CD4-positive, alpha-beta memory T cell (primary cell): ENCODE measurements around the gene SLC4A9. TPM values are rescaled to one million over a fixed set of nuclear protein-coding genes. Genes with fewer than 3 reads are reported as not detected.
"Not testable (repeated sequence)": the region's sequence is repeated elsewhere in the genome, so short reads cannot be mapped to it uniquely, and the experiment has no call there.

Experiments
- CTCF ChIA-PET: fragments of 350-600 bp; sonication (Branson Sonifier 250); formaldehyde crosslinking; loops from one replicate; lab custom pipeline; 2021; ENCODE audit warnings: inconsistent platforms; ENCODE audit not compliant: partially characterized antibody; lab: Charles Lee
- POLR2A ChIA-PET: fragments of 350-600 bp; sonication (Branson Sonifier 250); formaldehyde crosslinking; loops from one replicate; lab custom pipeline; 2021; ENCODE audit not compliant: partially characterized antibody; lab: Charles Lee
- DNase-seq, 5 donors: peaks; one replicate each; pipeline versions ENCODE4 v3.0.0 to v3.0.0-alpha.2; 2020 to 2022; ENCODE audit warnings: mixed read lengths in 1 of 5
- H3K27ac ChIP-seq: one replicate; pipeline ENCODE4 v1.7.0; 2013; ENCODE audit warnings: low read depth, low read length
- H3K27me3 ChIP-seq: 2 replicates; pipeline ENCODE4 v1.7.0; 2013; ENCODE audit warnings: mild to moderate bottlenecking, low read length, moderate library complexity; ENCODE audit not compliant: insufficient read depth
- H3K36me3 ChIP-seq: 2 replicates; pipeline ENCODE4 v1.7.0; 2013; ENCODE audit warnings: mild to moderate bottlenecking, low read length, moderate library complexity; ENCODE audit not compliant: insufficient read depth
- H3K4me1 ChIP-seq: 2 replicates; pipeline ENCODE4 v1.7.0; 2013; ENCODE audit warnings: mild to moderate bottlenecking, low read length, moderate library complexity; ENCODE audit not compliant: insufficient read depth
- H3K4me3 ChIP-seq, 2 donors: one replicate each; pipeline ENCODE4 v1.7.0; 2013; ENCODE audit warnings: low read length in 2 of 2, mild to moderate bottlenecking in 1 of 2
- H3K9me3 ChIP-seq, 2 donors: one replicate each; pipeline ENCODE4 v1.7.0; 2013; ENCODE audit warnings: low read length in 2 of 2, control low read depth in 1 of 2; ENCODE audit not compliant: control insufficient read depth in 1 of 2
- H3K27ac Mint-ChIP-seq, 7 donors: one replicate each; pipeline ENCODE4 v1.8.0; 2020 to 2021; ENCODE audit warnings: mixed read lengths in 7 of 7, mild to moderate bottlenecking in 6 of 7, inconsistent platforms in 3 of 7, moderate library complexity in 3 of 7
- H3K27me3 Mint-ChIP-seq, 2 donors: one replicate each; pipeline ENCODE4 v1.8.0; 2020 to 2021; ENCODE audit warnings: mixed read lengths in 2 of 2
- H3K36me3 Mint-ChIP-seq, 2 donors: one replicate each; pipeline ENCODE4 v1.8.0; 2020 to 2021; ENCODE audit warnings: mixed read lengths in 2 of 2, inconsistent platforms in 1 of 2, mild to moderate bottlenecking in 1 of 2
- H3K4me1 Mint-ChIP-seq, 4 donors: one replicate each; pipeline ENCODE4 v1.8.0; 2020 to 2021; ENCODE audit warnings: mixed read lengths in 4 of 4, mild to moderate bottlenecking in 1 of 4
- H3K4me3 Mint-ChIP-seq, 8 donors: one replicate each; pipeline ENCODE4 v1.8.0; 2020 to 2021; ENCODE audit warnings: mixed read lengths in 8 of 8, mild to moderate bottlenecking in 7 of 8, moderate library complexity in 6 of 8, inconsistent platforms in 3 of 8
- H3K9me3 Mint-ChIP-seq, 8 donors: one replicate each; pipeline ENCODE4 v1.8.0; 2020 to 2021; ENCODE audit warnings: mixed read lengths in 8 of 8, mild to moderate bottlenecking in 5 of 8, inconsistent platforms in 3 of 8, moderate library complexity in 1 of 8
- intact Hi-C: fragments of 100-400 bp; cut with micrococcal nuclease; formaldehyde crosslinking; loops from one replicate; pipeline ENCODE4 v1.15.1; 2023
- polyA plus RNA-seq, 2 donors: library from polyadenylated mRNA; unstranded; fragments of 300-500 nt; fragmentation: Illumina TruSeq; gene quantifications; one replicate each; pipeline ENCODE4 v1.2.3, GENCODE V29; 2021
- total RNA-seq, 2 experiments: library from RNA; stranded (reverse); gene quantifications; one replicate each; pipeline ENCODE4 v1.2.3, GENCODE V29; 2021

Gene SLC4A9
- total and polyA plus RNA-seq, 4 experiments from 2014 or later: not detected

DNA sequence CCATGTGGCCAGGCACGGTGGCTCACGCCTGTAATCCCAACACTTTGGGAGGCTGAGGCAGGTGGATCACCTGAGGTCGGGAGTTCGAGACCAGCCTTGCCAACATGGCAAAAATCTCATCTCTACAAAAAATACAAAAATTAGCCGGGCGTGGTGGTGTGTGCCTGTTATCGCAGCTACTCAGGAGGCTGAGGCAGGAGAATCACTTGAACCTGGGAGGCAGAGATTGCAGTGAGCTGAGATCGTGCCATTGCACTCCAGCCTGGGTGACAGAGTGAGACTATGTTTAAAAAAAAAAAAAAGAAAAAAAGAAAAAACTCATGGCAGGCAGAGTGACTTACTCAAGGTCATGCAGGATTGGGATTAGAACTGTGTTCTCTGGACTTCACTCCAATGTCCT, 16.1 kb upstream of the SLC4A9 start:
- intact Hi-C loops, H3K9me3 ChIP-seq, H3K4me3 ChIP-seq, H3K9me3 Mint-ChIP-seq, DNase-seq, POLR2A ChIA-PET, H3K27ac ChIP-seq, H3K36me3 ChIP-seq, H3K36me3 Mint-ChIP-seq, H3K27me3 ChIP-seq, H3K27me3 Mint-ChIP-seq: not testable (repeated sequence)
- Mint-ChIP-seq H3K4me3 (peak overlapping the region in 3 of 8 donors; percentile 38 to 72 (median 59)), H3K4me1 (peaks cover 26 to 62% (median 39%) of the 10 kb centered on the region in 4 donors), H3K27ac (peak overlapping the region in 5 of 7 donors; percentile 63 to 85 (median 71))
- CTCF ChIA-PET: interaction anchor here (1.6 to 16.4 kb wide), 3 partner anchors 8 to 98 kb away, joined by 3 to 518 read pairs (median 12); no protein-coding TSS in a partner anchor
- peaks cover 44% of the 10 kb centered on the region for H3K4me1 ChIP-seq

DNA sequence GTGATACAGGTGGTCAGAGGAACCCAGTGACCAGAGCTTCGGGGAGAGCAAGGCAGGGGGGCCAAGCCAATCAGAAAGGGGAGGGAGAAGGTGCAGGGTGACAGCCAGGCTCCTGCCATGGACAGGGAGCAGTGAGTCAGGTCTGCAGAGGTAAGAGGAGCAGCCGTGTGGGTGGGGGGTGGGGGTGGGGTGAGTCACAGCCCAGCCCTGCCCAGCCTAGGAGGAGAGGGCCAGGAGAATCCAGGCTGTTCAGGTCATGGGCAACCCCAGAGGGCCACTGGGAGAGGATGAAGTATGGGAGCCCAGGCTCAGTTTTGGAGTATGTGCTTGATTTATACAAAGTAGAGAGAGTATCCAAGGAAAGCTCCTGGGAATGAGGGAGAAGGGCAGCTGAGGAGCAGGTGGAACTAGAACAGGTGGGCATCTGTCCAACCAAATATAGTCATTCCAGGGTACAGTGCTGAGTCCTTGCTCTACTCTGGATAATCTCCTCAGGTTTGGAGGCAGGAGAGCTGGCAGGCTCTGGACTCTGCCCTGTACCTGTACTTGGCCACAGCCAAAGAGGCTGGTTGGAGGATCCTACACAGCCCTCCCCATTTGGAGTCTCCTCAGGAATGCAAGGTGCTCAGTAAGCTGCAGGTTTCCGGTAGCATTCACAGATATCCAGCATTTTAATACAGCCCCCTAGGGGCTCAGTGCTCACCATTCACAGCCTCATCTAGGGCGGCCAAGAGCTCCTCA, 15.1 kb upstream of the SLC4A9 start:
- peaks cover 26 to 62% (median 39%) of the 10 kb centered on the region in 4 donors for H3K4me1 Mint-ChIP-seq
- no peaks in the 10 kb centered on the region for H3K36me3 Mint-ChIP-seq
- intact Hi-C loops: loop anchor here (5.0 kb wide), 1 partner anchor 43 kb away; the partner anchor contains the start of gene PFDN1
- no peak overlapping the region for H3K27ac ChIP-seq
- POLR2A ChIA-PET: interaction anchor here (0.9 to 1.8 kb wide), 2 partner anchors 42 to 93 kb away, joined by 3 to 11 read pairs; partner anchors contain the start of gene PFDN1
- H3K4me1 ChIP-seq: peaks cover 44% of the 10 kb centered on the region
- no peaks in the 10 kb centered on the region for H3K27me3 ChIP-seq
- H3K27ac Mint-ChIP-seq: peak overlapping the region in 4 of 7 donors; percentile 43 to 82 (median 63)
- no peaks in the 10 kb centered on the region for H3K36me3 ChIP-seq
- CTCF ChIA-PET: interaction anchor here (1.0 to 16.4 kb wide), 8 partner anchors 10 to 99 kb away, joined by 3 to 518 read pairs (median 12); partner anchors contain the start of gene SLC4A9
- H3K4me3 Mint-ChIP-seq: peak overlapping the region in 5 of 8 donors; percentile 72 to 91 (median 85)
- H3K9me3 Mint-ChIP-seq: peaks cover 0 to 2% (median 0%) of the 10 kb centered on the region in 8 donors
- H3K27me3 Mint-ChIP-seq: peaks cover 0 to 2% of the 10 kb centered on the region in 2 donors
- no peak for DNase-seq
- no peak overlapping the region for H3K4me3 ChIP-seq
- no peaks in the 10 kb centered on the region for H3K9me3 ChIP-seq

DNA sequence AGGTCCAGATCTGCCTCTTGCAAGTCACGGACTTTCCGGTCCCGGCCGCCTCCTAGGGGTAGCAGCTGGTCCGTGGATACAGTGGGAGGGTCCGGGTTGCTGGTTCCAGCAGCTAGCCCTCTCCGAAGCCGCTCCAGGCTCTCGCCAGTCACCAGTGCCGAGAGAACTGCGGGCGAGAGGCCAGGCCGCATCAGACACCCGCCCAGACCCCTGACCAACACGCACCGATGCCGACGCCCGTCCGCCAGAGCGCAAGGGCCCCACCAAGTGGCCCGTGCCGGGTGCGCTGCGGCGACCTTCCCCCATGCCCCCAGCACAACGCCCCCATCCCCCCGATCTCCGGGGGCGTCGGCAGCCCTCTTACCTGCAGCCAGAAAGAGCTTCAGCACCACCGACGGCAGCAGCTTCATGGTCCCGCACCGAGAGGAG, 14.1 kb upstream of the SLC4A9 start:
- DNase-seq: no peak
- ChIA-PET POLR2A (interaction anchor here (0.9 to 1.8 kb wide), 5 partner anchors 17 to 94 kb away, joined by 3 to 11 read pairs (median 3); partner anchors contain the start of gene PFDN1), CTCF (interaction anchor here (0.6 to 16.4 kb wide), 17 partner anchors 9 to 374 kb away, joined by 3 to 518 read pairs (median 4); partner anchors contain the start of gene SLC4A9)
- peaks cover 0 to 2% (median 0%) of the 10 kb centered on the region in 8 donors for H3K9me3 Mint-ChIP-seq
- peak overlapping the region in 2 of 7 donors; percentile 30 to 43 for H3K27ac Mint-ChIP-seq
- Histone ChIP-seq H3K27me3 (no peaks in the 10 kb centered on the region), H3K4me3 (peak overlapping the region in 1 of 2 donors; percentile 28), H3K27ac (peak overlapping the region; percentile 27), H3K9me3 (no peaks in the 10 kb centered on the region), H3K4me1 (peaks cover 44% of the 10 kb centered on the region), H3K36me3 (no peaks in the 10 kb centered on the region)
- H3K4me3 Mint-ChIP-seq: peak overlapping the region; percentile 72 to 91 (median 84)
- H3K27me3 Mint-ChIP-seq: peaks cover under 1 to 2% of the 10 kb centered on the region in 2 donors
- intact Hi-C loops: loop anchor here (5.0 kb wide), 1 partner anchor 44 kb away; the partner anchor contains the start of gene PFDN1
- H3K4me1 Mint-ChIP-seq: peaks cover 26 to 57% (median 36%) of the 10 kb centered on the region in 4 donors
- no peaks in the 10 kb centered on the region for H3K36me3 Mint-ChIP-seq

DNA sequence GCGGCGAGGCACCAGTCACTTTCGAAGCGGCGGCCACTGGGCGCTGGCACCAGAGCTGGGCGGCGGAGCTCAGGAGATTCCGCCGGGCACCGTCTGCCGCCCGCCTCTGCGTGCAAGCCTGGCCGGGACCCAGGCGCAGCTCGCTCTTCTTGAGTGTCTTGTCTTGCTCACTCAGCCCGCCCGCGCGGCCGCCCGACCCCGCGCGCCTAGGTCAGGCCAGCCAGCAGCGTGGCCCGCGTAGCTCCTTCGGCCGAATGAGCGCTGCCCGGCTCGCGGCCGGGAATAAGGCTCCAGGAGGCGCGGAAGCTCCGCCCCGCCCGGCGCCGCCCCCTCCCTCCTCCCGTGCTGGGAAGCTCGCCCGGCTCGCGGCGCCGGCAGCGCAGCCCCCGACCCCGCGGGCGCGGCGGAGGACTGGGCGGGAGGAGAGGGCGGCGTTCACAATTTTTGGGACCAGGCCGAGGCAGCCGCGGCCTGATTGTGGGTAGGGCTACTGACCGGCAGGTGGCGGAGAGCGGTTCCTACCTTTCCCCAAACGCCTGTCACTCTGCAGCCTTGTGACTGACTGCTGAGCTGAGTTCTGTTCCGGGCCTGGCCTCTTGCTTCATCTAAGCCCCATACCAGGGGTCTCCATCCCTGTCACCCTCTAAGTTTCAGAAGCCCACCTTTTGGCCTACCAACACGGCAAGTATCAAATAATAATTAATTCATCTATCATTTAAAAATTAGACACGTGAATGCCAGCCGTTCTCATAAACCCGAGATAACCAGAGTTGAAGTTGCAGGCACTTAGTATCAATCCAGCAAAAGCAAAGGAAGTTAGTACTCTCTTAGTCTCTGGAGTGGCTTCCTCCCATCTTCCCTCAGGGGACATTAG, 13.4 kb upstream of the SLC4A9 start, which contains the start of gene HBEGF:
Gene HBEGF (minus strand): TSS at position 256 of the 874 bp plus-strand sequence. CDS start 275 bp downstream, outside the sequence.
- H3K4me1 Mint-ChIP-seq: peaks cover 28 to 54% (median 36%) of the 10 kb centered on the region in 4 donors
- H3K36me3 ChIP-seq: no peaks in the 10 kb centered on the region
- POLR2A ChIA-PET: interaction anchor here (0.6 to 1.8 kb wide), 5 partner anchors 17 to 346 kb away, joined by 3 to 11 read pairs (median 3); partner anchors contain the start of gene PFDN1
- H3K27me3 ChIP-seq: no peaks in the 10 kb centered on the region
- intact Hi-C loops: loop anchor here (5.0 kb wide), 1 partner anchor 44 kb away; the partner anchor contains the start of gene PFDN1
- H3K4me3 Mint-ChIP-seq: peak within 1 kb of the TSS; percentile 72 to 91 (median 86)
- no peaks in the 10 kb centered on the region for H3K9me3 ChIP-seq
- peak within 1 kb of the TSS in 1 of 2 donors; percentile 28 for H3K4me3 ChIP-seq
- CTCF ChIA-PET: interaction anchor here (0.6 to 16.4 kb wide), 18 partner anchors 9 to 373 kb away, joined by 3 to 518 read pairs (median 4); partner anchors contain the start of gene SLC4A9
- DNase-seq: peak; percentile 26 to 61 (median 38)
- H3K4me1 ChIP-seq: peaks cover 43% of the 10 kb centered on the region
- H3K27ac Mint-ChIP-seq: peak within 1 kb of the TSS in 6 of 7 donors; percentile 43 to 79 (median 76)
- H3K9me3 Mint-ChIP-seq: peaks cover 0 to 2% (median 0%) of the 10 kb centered on the region in 8 donors
- H3K36me3 Mint-ChIP-seq: no peaks in the 10 kb centered on the region
- H3K27me3 Mint-ChIP-seq: peaks cover 1 to 4% of the 10 kb centered on the region in 2 donors
- H3K27ac ChIP-seq: peak within 1 kb of the TSS; percentile 27

DNA sequence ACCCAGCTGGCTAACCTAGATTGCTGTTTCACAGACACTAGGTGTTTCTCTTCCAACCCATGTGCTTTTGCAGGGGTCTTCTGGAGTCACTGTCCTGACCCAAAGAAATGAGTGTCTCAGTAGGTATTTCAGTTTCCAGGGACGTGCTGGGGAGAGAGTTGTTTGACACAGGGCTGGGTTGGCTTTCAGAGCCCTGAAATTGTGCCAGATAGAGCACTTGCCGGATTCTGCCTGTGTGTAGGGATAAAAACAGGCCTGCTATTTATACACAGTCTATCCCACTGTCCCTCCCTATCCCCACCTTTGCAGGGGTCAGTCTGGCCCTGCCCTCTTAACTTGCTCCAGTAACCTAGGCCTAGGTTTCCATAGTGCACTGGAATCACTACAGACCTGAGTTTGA, 12.6 kb upstream of the SLC4A9 start:
- intact Hi-C loops: loop anchor here (5.0 kb wide), 1 partner anchor 45 kb away; the partner anchor contains the start of gene PFDN1
- POLR2A ChIA-PET: interaction anchor here (0.8 to 1.2 kb wide), 3 partner anchors 16 to 364 kb away, joined by 3 to 4 read pairs (median 3); no protein-coding TSS in a partner anchor

DNA sequence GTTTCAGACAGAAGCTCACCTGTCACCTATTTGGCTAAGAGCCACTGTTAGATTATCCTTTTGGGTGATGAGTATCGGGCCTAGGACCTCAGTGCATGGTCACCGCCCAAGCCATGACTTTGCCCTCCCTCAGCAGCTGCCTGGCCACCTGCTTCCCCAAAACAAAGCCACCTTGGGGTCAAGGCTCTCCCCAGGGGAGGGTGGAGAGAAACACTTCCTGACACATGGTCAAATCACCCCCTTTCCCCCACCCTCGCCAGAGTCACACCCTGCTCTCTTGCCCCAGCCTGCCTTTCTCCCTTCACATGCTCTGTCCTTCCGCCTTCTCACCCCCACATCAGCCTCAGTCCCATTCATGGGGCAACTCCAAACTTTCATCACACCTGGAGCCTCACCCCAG, 11.9 kb upstream of the SLC4A9 start:
- Mint-ChIP-seq H3K9me3 (peaks cover 0 to 2% (median 0%) of the 10 kb centered on the region in 8 donors), H3K4me3 (peak overlapping the region in 4 of 8 donors; percentile 24 to 79 (median 53)), H3K27ac (peak overlapping the region in 1 of 7 donors; percentile 59), H3K27me3 (peaks cover 1 to 7% of the 10 kb centered on the region in 2 donors), H3K4me1 (peaks cover 19 to 44% (median 25%) of the 10 kb centered on the region in 4 donors), H3K36me3 (no peaks in the 10 kb centered on the region)
- Histone ChIP-seq H3K27me3 (no peaks in the 10 kb centered on the region), H3K4me1 (peaks cover 29% of the 10 kb centered on the region), H3K27ac (no peak overlapping the region), H3K4me3 (no peak overlapping the region), H3K36me3 (no peaks in the 10 kb centered on the region), H3K9me3 (no peaks in the 10 kb centered on the region)
- no peak for DNase-seq
- intact Hi-C loops: loop anchor here (5.0 kb wide), 1 partner anchor 46 kb away; the partner anchor contains the start of gene PFDN1
- POLR2A ChIA-PET: interaction anchor here (0.8 kb wide), 1 partner anchor 364 kb away, joined by 3 read pairs; no protein-coding TSS in a partner anchor
- CTCF ChIA-PET: interaction anchor here (0.8 to 16.4 kb wide), 5 partner anchors 7 to 102 kb away, joined by 3 to 518 read pairs (median 12); partner anchors contain the start of gene SLC4A9

More for the DNA sequence above, 12.6 kb upstream of the SLC4A9 start:
- H3K36me3 ChIP-seq: no peaks in the 10 kb centered on the region
- Mint-ChIP-seq H3K36me3 (no peaks in the 10 kb centered on the region), H3K4me1 (peaks cover 26 to 51% (median 32%) of the 10 kb centered on the region in 4 donors), H3K27me3 (peaks cover 1 to 7% of the 10 kb centered on the region in 2 donors), H3K9me3 (peaks cover 0 to 2% (median 0%) of the 10 kb centered on the region in 8 donors), H3K4me3 (peak overlapping the region in 7 of 8 donors; percentile 38 to 86 (median 83)), H3K27ac (peak overlapping the region in 2 of 7 donors; percentile 42 to 74)
- CTCF ChIA-PET: interaction anchor here (0.6 to 16.4 kb wide), 11 partner anchors 8 to 111 kb away, joined by 3 to 518 read pairs (median 6); partner anchors contain the start of gene SLC4A9
- no peak overlapping the region for H3K27ac ChIP-seq
- no peak for DNase-seq
- peaks cover 36% of the 10 kb centered on the region for H3K4me1 ChIP-seq
- H3K9me3 ChIP-seq: no peaks in the 10 kb centered on the region
- H3K4me3 ChIP-seq: no peak overlapping the region
- no peaks in the 10 kb centered on the region for H3K27me3 ChIP-seq
